ENCODE data around the gene SPDYE3. TPM values are rescaled to one million over a fixed set of nuclear protein-coding genes. Genes with fewer than 3 reads are reported as not detected.

The SPDYE3 gene
- total RNA-seq, 1 experiment from 2014 or later: not detected

GRCh38 chr7:100371561-100372171, 64.2 kb downstream of the SPDYE3 start:
- H3K4me3 ChIP-seq (ENCODE audit: low read depth, low read length, poor library complexity, severe bottlenecking): no peak overlapping the region
- CTCF ChIA-PET: no interaction called here
- DNase-seq (ENCODE audit: low spot score): no peak
- TF ChIP-seq EZH2 (IDR thresholded peaks at IDR 0.05; ENCODE audit: borderline replicate concordance, low read depth, low read length, poor library complexity, severe bottlenecking) (no peak), CTCF (conservative IDR thresholded peaks at IDR 0.05; ENCODE audit: low read depth, low read length) (no peak)
- H3K4me1 ChIP-seq (ENCODE audit: insufficient read depth, low read length, poor library complexity, severe bottlenecking): no peaks in the 10 kb centered on the region
- H3K27me3 ChIP-seq (replicated peaks; ENCODE audit: insufficient read depth, low read depth, low read length, poor library complexity): no peaks in the 10 kb centered on the region
- intact Hi-C loops (cut with micrococcal nuclease; ENCODE audit: unreplicated experiment): no loop called here
- no peaks in the 10 kb centered on the region for H3K9me3 ChIP-seq (ENCODE audit: low read depth, low read length, poor library complexity, severe bottlenecking)
- POLR2A ChIA-PET (ENCODE audit: low non-redundant PET): no interaction called here
- H3K36me3 ChIP-seq (ENCODE audit: insufficient read depth, low read length, poor library complexity, severe bottlenecking): no peaks in the 10 kb centered on the region
- no TSS peak for BruUV-seq (replicated peaks)
- peak overlapping the region; percentile 64 for H3K27ac ChIP-seq (ENCODE audit: low read depth, low read length, poor library complexity, severe bottlenecking)

Other genes starting within 250 kb of the SPDYE3 start
- gene ZNF3, start 226.0 kb upstream of the SPDYE3 start, total RNA-seq (2021): 50.2 and 50.8 TPM in 2 replicates
- 155 and 166 TPM in 2 replicates for gene COPS6, start 218.7 kb upstream of the SPDYE3 start, total RNA-seq (2021)
- 399 and 418 TPM in 2 replicates for gene MCM7, start 206.3 kb upstream of the SPDYE3 start, total RNA-seq (2021)
- 24.0 and 25.1 TPM in 2 replicates for gene AP4M1, start 206.1 kb upstream of the SPDYE3 start, total RNA-seq (2021)
- gene TAF6, start 188.3 kb upstream of the SPDYE3 start, total RNA-seq (2021): 97.3 and 98.8 TPM in 2 replicates
- 20.2 and 22.2 TPM in 2 replicates for gene CNPY4, start 188.1 kb upstream of the SPDYE3 start, total RNA-seq (2021)
- 3.0 and 3.1 TPM in 2 replicates for gene MBLAC1, start 180.7 kb upstream of the SPDYE3 start, total RNA-seq (2021)
- gene LAMTOR4, start 158.8 kb upstream of the SPDYE3 start, total RNA-seq (2021): 84.5 and 90.4 TPM in 2 replicates
- gene TRAPPC14, start 149.0 kb upstream of the SPDYE3 start, total RNA-seq (2021): 22.6 and 25.7 TPM in 2 replicates
- gene GAL3ST4, start 139.1 kb upstream of the SPDYE3 start, total RNA-seq (2021): 3.2 and 3.5 TPM in 2 replicates
- gene GPC2, start 130.3 kb upstream of the SPDYE3 start, total RNA-seq (2021): 23.3 and 28.4 TPM in 2 replicates
- 1.2 and 2.4 TPM in 2 replicates for gene STAG3, start 129.8 kb upstream of the SPDYE3 start, total RNA-seq (2021)
- gene PVRIG, start 87.8 kb upstream of the SPDYE3 start, total RNA-seq (2021): not detected in 2 replicates
- gene PILRB, start 50.4 kb downstream of the SPDYE3 start, total RNA-seq (2021): 26.5 and 31.0 TPM in 2 replicates
- 1.5 and 2.0 TPM in 2 replicates for gene PILRA, start 65.8 kb downstream of the SPDYE3 start, total RNA-seq (2021)
- 0.45 and 1.1 TPM in 2 replicates for gene ZCWPW1, start 121.0 kb downstream of the SPDYE3 start, total RNA-seq (2021)
- gene MEPCE, start 122.1 kb downstream of the SPDYE3 start, total RNA-seq (2021): 65.3 and 85.9 TPM in 2 replicates
- gene PPP1R35, start 128.8 kb downstream of the SPDYE3 start, total RNA-seq (2021): 27.3 and 37.3 TPM in 2 replicates
- gene SPACDR, start 156.6 kb downstream of the SPDYE3 start, total RNA-seq (2021): 2.9 and 3.9 TPM in 2 replicates
- gene TSC22D4, start 171.5 kb downstream of the SPDYE3 start, total RNA-seq (2021): 69.0 and 71.0 TPM in 2 replicates
- gene NYAP1, start 176.2 kb downstream of the SPDYE3 start, total RNA-seq (2021): 1.3 and 3.2 TPM in 2 replicates
- 12.8 and 15.3 TPM in 2 replicates for gene AGFG2, start 231.5 kb downstream of the SPDYE3 start, total RNA-seq (2021)

Data from A673 (cell line).